ENCODE measurements around the gene INPP5B. TPM values are rescaled to one million over a fixed set of nuclear protein-coding genes. Genes with fewer than 3 reads are reported as not detected.

The INPP5B gene
- total RNA-seq, 4 donors from 2014 or later, result 21.4 to 47.5 (median 26.7) TPM

- TF ChIP-seq CTCF (IDR thresholded peaks at IDR 0.05; ENCODE audit: low read depth), result no peak
These were observed 16.4 kb downstream of the INPP5B start for GRCh38 chr1:37930246-37931101.

GRCh38 chr1:37926038-37926924, 20.6 kb downstream of the INPP5B start:
- TF ChIP-seq CTCF (IDR thresholded peaks at IDR 0.05; ENCODE audit: low read depth), result no peak

- TF ChIP-seq CTCF (IDR thresholded peaks at IDR 0.05; ENCODE audit: low read depth), result no peak
These were observed 21.5 kb downstream of the INPP5B start for GRCh38 chr1:37925316-37925715.

GRCh38 chr1:37923551-37923889, 23.3 kb downstream of the INPP5B start:
- TF ChIP-seq CTCF (IDR thresholded peaks at IDR 0.05; ENCODE audit: low read depth), result no peak

GRCh38 chr1:37922767-37923550, 23.9 kb downstream of the INPP5B start:
- no peak for TF ChIP-seq CTCF (IDR thresholded peaks at IDR 0.05; ENCODE audit: low read depth)

- TF ChIP-seq CTCF (IDR thresholded peaks at IDR 0.05; ENCODE audit: low read depth), result no peak
These were observed 27.6 kb downstream of the INPP5B start for GRCh38 chr1:37919277-37919676.

All from subcutaneous adipose tissue (tissue), 4 donors.